Spleen (tissue), 7 donors: ENCODE measurements around the gene ALDH1A3.

Source experiments
- CTCF ChIP-seq, 11 experiments: fragments of 200-600 bp in 7 of 11; fragments of 450-650 bp in 4 of 11; sonication (generic) in 4 of 11; IDR thresholded peaks in 8 of 11; conservative IDR thresholded peaks in 3 of 11; 1 replicate in 7 of 11; 2 replicates in 4 of 11; pipeline versions ENCODE4 v1.4.0 to v1.8.0; 2016 to 2021; ENCODE audit warnings: antibody characterized with exemption in 11 of 11, inconsistent platforms in 4 of 11, mild to moderate bottlenecking in 1 of 11
- POLR2AphosphoS5 ChIP-seq, 3 donors: sonication (generic); formaldehyde crosslinking; IDR thresholded peaks; one replicate each; pipeline ENCODE4 v1.5.1; 2017; ENCODE audit warnings: antibody characterized with exemption in 3 of 3
- donor health status: DM: no; HTN: no; CAD: no; lungs with moderate emphysema.
- donor health status: DM: no; HTN: no; CAD: no.
- donor health status: DM: no; HTN: no; CAD: no.

- TF ChIP-seq POLR2AphosphoS5 (IDR thresholded peaks at IDR 0.05), result no peak
- no peak for TF ChIP-seq CTCF (IDR thresholded peaks at IDR 0.05 in 8 of 11, conservative IDR thresholded peaks at IDR 0.05 in 3 of 11)
Measured at GRCh38 chr15:100878648-100879047, 983 bp upstream of the ALDH1A3 start.
